Epithelial cell of esophagus (primary cell): ENCODE data around the gene ARMC6.

Experiments used
- DNase-seq: peaks from one replicate; pipeline ENCODE4 v3.0.0; 2010; ENCODE audit warnings: low read depth
- H3K4me3 ChIP-seq: 2 replicates; pipeline ENCODE4 v1.5.1; 2011; ENCODE audit warnings: mild to moderate bottlenecking, low read length, control low read depth
- CTCF ChIP-seq: IDR thresholded peaks from 2 replicates; pipeline ENCODE4 v1.5.1; 2011; ENCODE audit warnings: low read depth, mild to moderate bottlenecking, low read length, control low read depth, inconsistent platforms; ENCODE audit not compliant: insufficient read depth; ENCODE audit errors: missing control alignments

Gene ARMC6

GRCh38 chr19:18998276-18998675 lies 35.1 kb upstream of the ARMC6 start:
- no peak for TF ChIP-seq CTCF
- DNase-seq, result no peak
- no peak overlapping the region for H3K4me3 ChIP-seq

GRCh38 chr19:18999016-18999758 lies 34.2 kb upstream of the ARMC6 start:
- no peak overlapping the region for H3K4me3 ChIP-seq
- no peak for TF ChIP-seq CTCF
- DNase-seq, result peak; percentile 14

- H3K4me3 ChIP-seq, result no peak overlapping the region
- DNase-seq, result peak; percentile 30
- TF ChIP-seq CTCF, result peak; percentile 33
These were observed 33.3 kb upstream of the ARMC6 start for GRCh38 chr19:18999896-19000620.

- no peak overlapping the region for H3K4me3 ChIP-seq
- no peak for TF ChIP-seq CTCF
- DNase-seq, result no peak
These were observed 29.3 kb upstream of the ARMC6 start for GRCh38 chr19:19004144-19004543.

GRCh38 chr19:19006213-19006612 lies 27.2 kb upstream of the ARMC6 start:
- H3K4me3 ChIP-seq, result no peak overlapping the region
- TF ChIP-seq CTCF, result no peak
- DNase-seq, result no peak

- TF ChIP-seq CTCF, result no peak
- DNase-seq, result no peak
- H3K4me3 ChIP-seq, result no peak overlapping the region
These were observed 23.5 kb upstream of the ARMC6 start for GRCh38 chr19:19009951-19010350.
